GM21367 (cell line): ENCODE results near the gene EMC9.

Experiments used
- ATAC-seq: cut with Tn5 transposase; IDR thresholded peaks from one replicate; pipeline ENCODE4 v1.9.1; 2021; ENCODE audit not compliant: unreplicated experiment

EMC9 gene

GRCh38 chr14:24092505-24093206 lies 48.7 kb downstream of the EMC9 start:
- no peak for ATAC-seq

GRCh38 chr14:24092110-24092504 lies 49.3 kb downstream of the EMC9 start:
- no peak for ATAC-seq

- ATAC-seq = no peak
Observed at GRCh38 chr14:24089890-24090289, 51.5 kb downstream of the EMC9 start.
